Glomerular visceral epithelial cell (primary cell): ENCODE results near the gene ACOT7.
A peak's percentile ranks its signal among the peaks of the same experiment; 100 is the strongest.

Experiments
- DNase-seq: peaks from one replicate; pipeline ENCODE4 v3.0.0-alpha.2; 2016; ENCODE audit errors: extremely low spot score

Gene ACOT7

GRCh38 chr1:6271554-6271953 lies 122.0 kb downstream of the ACOT7 start:
- no peak for DNase-seq

DNA sequence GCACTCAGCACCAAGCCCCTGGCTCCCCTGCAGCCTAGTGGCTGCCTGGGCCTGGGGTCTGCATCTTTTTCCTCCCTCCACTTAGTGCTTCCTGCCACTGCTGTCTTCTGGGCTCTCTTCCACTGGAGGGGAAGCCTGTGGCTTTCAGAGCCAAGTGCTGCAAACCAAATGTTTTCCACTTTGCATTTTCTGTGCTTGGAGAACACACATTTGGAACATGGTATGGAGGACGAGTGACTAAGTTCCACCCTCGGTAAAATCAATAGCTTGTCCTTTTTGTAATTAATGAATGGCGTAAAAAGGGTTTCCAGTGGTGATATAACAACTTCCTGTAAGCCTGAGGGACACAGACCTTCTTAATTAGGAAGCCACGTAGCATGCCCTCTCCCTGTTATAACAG lies 122.6 kb downstream of the ACOT7 start:
- no peak for DNase-seq

- no peak for DNase-seq
These were observed 123.2 kb downstream of the ACOT7 start for GRCh38 chr1:6270401-6270800.

- no peak for DNase-seq
These were observed 123.7 kb downstream of the ACOT7 start for GRCh38 chr1:6269720-6270400.

- no peak for DNase-seq
These were observed 124.3 kb downstream of the ACOT7 start for GRCh38 chr1:6269296-6269695.

- no peak for DNase-seq
These were observed 125.2 kb downstream of the ACOT7 start for GRCh38 chr1:6268415-6268814.

DNA sequence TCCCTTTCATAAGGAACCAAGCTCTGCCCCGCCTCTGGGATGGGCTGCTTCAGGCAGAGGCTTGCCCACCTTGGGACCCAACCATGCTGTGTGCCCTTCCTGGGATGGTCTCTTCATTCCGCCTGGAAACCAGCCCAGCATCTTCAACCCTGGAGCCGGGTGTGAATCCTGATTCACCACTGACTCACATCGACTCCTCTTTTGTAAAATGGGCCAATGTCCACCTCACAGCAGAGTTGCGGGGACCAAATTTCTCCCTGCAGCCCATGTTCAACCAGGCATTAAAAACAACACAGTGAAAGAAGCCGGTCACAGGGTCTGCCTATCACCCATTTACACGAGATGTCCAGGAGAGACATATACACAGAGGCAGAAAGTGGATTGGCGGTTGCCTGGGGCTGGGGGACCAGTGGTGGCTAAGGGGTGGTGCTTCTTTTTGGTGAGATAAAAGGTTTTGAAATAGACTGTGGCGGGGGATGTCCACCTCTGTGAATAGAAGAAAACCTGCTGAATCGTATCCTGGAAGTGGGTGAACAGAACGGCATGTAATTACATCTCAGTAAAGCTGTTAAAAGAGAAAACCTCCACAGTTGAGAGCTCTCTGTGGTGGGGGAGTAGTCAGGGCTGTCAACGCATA lies 125.8 kb downstream of the ACOT7 start:
- DNase-seq: no peak

DNA sequence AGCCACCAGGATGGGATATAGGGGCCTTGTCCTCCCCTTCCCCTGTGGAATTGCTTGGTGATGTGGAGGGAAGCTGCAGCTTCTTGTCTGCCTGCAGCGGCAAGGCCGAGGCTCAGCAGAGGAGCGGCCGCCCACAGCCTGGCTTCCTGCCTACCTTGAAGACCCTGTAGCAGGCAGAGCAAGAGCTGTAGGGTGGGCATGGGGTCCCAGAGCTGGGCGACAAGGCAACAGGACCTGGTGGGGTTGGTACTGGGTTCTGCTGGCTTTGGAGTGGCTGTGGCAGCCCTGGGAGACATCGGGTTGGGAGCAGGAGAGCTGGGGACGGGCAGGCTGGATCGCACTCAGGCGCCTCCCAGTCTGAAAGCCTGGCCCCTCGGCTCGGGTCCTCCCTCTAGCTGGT lies 126.9 kb downstream of the ACOT7 start:
- no peak for DNase-seq

DNA sequence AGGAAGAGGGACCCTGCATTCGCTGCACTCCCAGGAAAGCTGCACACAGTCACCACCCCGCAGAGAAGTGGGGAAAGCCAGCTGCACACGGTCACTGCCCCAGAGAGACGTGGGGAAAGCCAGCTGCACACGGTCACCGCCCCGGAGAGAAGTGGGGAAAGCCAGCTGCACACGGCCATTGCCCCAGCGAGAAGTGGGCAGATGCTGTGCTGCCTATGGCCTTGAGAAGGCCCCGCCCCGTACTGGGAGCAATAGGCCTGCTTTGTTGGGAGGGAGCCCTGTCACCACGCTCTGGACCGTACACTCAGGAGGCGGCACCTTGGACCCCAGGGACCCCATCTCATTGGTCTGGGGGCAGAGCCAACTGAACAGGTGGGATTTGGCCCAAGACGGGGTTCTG lies 128.4 kb downstream of the ACOT7 start:
- no peak for DNase-seq

- DNase-seq: no peak
These were observed 129.9 kb downstream of the ACOT7 start for GRCh38 chr1:6263716-6264115.

DNA sequence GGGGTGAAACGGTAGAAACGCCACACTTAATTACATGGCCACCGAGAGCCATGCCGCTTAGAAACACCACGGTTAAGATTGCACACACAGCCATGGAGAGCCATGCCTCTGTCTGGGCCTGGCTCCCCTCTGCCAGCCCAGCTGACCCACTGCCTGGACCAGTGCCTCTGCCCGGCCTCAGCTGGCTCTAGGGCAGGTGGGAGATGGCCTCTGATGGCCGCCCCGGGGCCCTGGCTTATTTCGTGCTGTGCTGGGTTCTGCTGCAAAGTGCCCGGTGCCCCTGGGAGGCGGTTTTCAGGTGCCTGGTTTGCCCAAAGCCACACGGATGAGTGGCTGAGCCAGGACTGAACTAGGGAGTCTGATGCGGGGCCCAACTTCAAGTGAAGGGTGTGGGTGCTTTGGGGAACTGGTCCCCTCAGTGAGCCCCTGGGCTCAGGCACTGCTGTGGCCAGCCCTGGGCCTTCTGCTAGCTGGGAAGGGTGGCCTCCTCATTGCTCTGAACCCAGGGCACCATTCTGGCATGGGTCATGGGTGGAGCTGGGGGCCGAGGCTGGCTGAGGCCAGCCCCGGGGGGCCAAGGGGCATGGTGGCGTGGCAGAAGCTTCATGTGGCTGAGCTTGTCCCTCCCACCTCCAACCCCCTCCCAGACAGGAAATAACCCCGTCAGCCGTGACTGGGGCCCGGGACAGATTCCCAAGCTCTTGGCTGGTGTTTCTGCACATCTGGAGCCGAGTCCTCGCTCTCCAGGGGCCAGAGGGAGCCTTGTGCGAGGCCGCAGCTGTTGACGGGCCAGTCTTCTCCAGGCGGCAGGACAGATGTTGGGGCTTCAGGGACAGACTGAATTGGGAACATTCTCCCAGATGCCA lies 130.8 kb downstream of the ACOT7 start:
- DNase-seq: no peak

- no peak for DNase-seq
These were observed 132.0 kb downstream of the ACOT7 start for GRCh38 chr1:6261615-6261995.

DNA sequence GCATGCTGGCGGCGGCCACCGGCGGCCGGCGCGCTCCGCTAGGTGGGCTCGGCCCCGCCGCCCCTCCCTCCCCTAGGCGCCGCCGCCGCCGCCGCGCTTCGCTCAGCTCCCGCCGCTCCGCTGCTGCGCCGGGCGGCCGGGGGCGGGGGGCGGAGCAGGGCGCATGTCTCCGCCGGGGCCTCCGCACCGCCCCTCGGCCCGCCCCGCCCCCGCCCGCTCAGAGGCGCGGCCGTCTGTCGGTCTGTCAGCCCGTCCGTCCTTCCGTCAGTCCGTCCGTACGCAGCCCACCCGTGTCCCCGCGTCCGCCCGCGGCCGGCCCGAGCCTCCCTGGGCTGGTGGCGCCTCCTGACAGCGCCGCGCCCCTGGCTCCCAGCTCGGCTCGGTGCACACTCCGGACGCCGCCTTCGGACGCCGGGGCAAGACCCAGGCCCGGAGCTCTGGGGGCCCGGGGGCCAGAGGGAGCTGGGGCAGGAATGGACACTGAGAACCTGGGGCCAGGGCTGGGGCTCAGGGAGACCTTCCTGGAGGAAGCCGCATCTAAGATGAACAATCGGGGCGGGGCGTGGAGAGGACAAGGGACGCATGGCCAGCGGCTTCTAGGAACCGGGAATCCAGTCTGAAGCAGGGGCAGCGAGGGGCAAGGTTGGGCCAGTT lies 132.5 kb downstream of the ACOT7 start, which contains the start of gene GPR153:
Gene GPR153, minus strand, starts transcription at position 138 of the 654 bp plus-strand sequence. CDS start 6,193 bp downstream, outside the sequence.
- peak; percentile 30 for DNase-seq

GRCh38 chr1:6260433-6260934 lies 133.1 kb downstream of the ACOT7 start:
- no peak for DNase-seq

- DNase-seq: peak; percentile 73
These were observed 133.8 kb downstream of the ACOT7 start for GRCh38 chr1:6259491-6260362.

- no peak for DNase-seq
These were observed 134.9 kb downstream of the ACOT7 start for GRCh38 chr1:6258675-6259074.

- DNase-seq: no peak
These were observed 136.0 kb downstream of the ACOT7 start for GRCh38 chr1:6257541-6258069.

DNA sequence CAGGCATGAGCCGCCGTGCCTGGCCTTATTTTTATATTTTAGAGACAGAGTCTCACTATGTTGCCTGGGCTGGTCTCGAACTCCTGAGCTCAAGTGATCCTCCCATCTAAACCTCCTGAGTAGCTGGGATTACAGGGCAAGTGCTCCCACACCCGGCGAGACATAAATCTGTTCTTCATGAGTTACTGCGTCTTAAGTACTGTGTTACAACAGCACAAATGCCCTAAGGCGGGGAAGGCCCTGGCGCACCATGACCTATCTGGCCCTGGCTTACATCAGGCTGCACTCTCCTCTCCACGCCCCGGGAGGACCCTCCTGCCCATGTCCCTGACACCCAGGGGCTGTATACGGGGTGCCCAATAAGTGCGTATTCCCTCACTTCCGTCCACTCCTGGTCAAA lies 136.9 kb downstream of the ACOT7 start:
- DNase-seq: no peak

- DNase-seq: no peak
These were observed 138.9 kb downstream of the ACOT7 start for GRCh38 chr1:6254691-6255090.

- DNase-seq: no peak
These were observed 140.2 kb downstream of the ACOT7 start for GRCh38 chr1:6253380-6253779.

DNA sequence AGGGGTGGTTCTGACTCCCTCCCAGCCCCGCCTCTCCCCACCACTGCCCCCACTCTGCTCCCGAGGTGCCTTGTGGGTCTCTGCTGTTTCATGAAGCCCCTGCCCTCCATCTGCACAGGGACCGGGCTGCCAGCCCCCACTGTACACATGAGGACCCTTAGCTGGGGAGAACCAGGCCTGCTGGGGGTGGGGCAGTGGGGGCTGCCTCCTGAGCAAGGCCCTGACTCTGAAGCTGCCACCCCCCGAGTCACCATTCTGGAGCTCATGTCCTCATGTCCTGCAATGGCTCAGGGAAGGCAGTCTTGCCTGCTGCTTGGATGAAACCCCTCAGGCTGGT lies 141.2 kb downstream of the ACOT7 start:
- no peak for DNase-seq
